ENCODE results near the gene RBM15.

- no peak for TF ChIP-seq CTCF (IDR thresholded peaks at IDR 0.05)
- no peak for TF ChIP-seq POLR2A (IDR thresholded peaks at IDR 0.05)
These were observed 30.0 kb upstream of the RBM15 start for GRCh38 chr1:110309139-110309538.
